GM12801 (cell line): ENCODE data around the gene TMPRSS6.

Source experiments
- CTCF ChIP-seq: IDR thresholded peaks from one replicate; pipeline ENCODE4 v1.5.1; 2011; ENCODE audit warnings: control low read depth; ENCODE audit not compliant: insufficient read length; ENCODE audit errors: extremely low read depth

Gene TMPRSS6

GRCh38 chr22:37032134-37032534, 77.4 kb downstream of the TMPRSS6 start:
- TF ChIP-seq CTCF, result no peak

- no peak for TF ChIP-seq CTCF
Measured at GRCh38 chr22:37030560-37031281, 78.8 kb downstream of the TMPRSS6 start.

- TF ChIP-seq CTCF, result no peak
Measured at GRCh38 chr22:37028692-37029674, 80.5 kb downstream of the TMPRSS6 start.

GRCh38 chr22:37027556-37027955, 82.0 kb downstream of the TMPRSS6 start:
- no peak for TF ChIP-seq CTCF

- TF ChIP-seq CTCF, result no peak
Measured at GRCh38 chr22:37026325-37026724, 83.2 kb downstream of the TMPRSS6 start.

GRCh38 chr22:37025500-37026070, 83.9 kb downstream of the TMPRSS6 start:
- TF ChIP-seq CTCF, result no peak
